Liver (tissue), 9 donors: Measurements from ENCODE around the gene PREB. TPM values are rescaled to one million over a fixed set of nuclear protein-coding genes. Genes with fewer than 3 reads are reported as not detected.
"Not testable (repeated sequence)": the region's sequence is repeated elsewhere in the genome, so short reads cannot be mapped to it uniquely, and the experiment has no call there.

Experiments used
- DNase-seq: peaks from one replicate; pipeline ENCODE4 v3.0.0-alpha.2; 2017; ENCODE audit warnings: low spot score
- H3K27ac ChIP-seq, 2 donors: one replicate each; pipeline ENCODE4 v1.7.0; 2013; ENCODE audit warnings: inconsistent platforms in 2 of 2, low read length in 2 of 2, control low read depth in 1 of 2, low read depth in 1 of 2, mild to moderate bottlenecking in 1 of 2
- H3K27me3 ChIP-seq, 4 donors: one replicate each; pipeline versions ENCODE4 v1.6.1 to v1.7.0; 2013; ENCODE audit warnings: low read length in 3 of 4, inconsistent platforms in 1 of 4, mild to moderate bottlenecking in 1 of 4, moderate library complexity in 1 of 4; ENCODE audit not compliant: control insufficient read depth in 4 of 4, insufficient read depth in 4 of 4
- H3K36me3 ChIP-seq, 4 donors: one replicate each; pipeline versions ENCODE4 v1.6.1 to v1.7.0; 2013; ENCODE audit warnings: low read length in 3 of 4, mild to moderate bottlenecking in 3 of 4, low read depth in 1 of 4, moderate library complexity in 1 of 4; ENCODE audit not compliant: control insufficient read depth in 4 of 4, insufficient read depth in 3 of 4
- H3K4me1 ChIP-seq, 4 donors: one replicate each; pipeline versions ENCODE4 v1.6.1 to v1.7.0; 2013; ENCODE audit warnings: low read length in 3 of 4, mild to moderate bottlenecking in 3 of 4, moderate library complexity in 1 of 4; ENCODE audit not compliant: control insufficient read depth in 4 of 4, insufficient read depth in 4 of 4
- H3K4me3 ChIP-seq, 3 donors: one replicate each; pipeline versions ENCODE4 v1.6.1 to v1.7.0; 2013; ENCODE audit warnings: low read length in 3 of 3, control low read depth in 1 of 3, low read depth in 1 of 3, mild to moderate bottlenecking in 1 of 3
- H3K9ac ChIP-seq, 2 donors: one replicate each; pipeline ENCODE4 v1.7.0; 2013; ENCODE audit warnings: low read length in 2 of 2, mild to moderate bottlenecking in 2 of 2, moderate library complexity in 2 of 2, control low read depth in 1 of 2, low read depth in 1 of 2
- H3K9me3 ChIP-seq, 4 donors: one replicate each; pipeline versions ENCODE4 v1.6.1 to v1.7.0; 2013; ENCODE audit warnings: low read length in 3 of 4; ENCODE audit not compliant: control insufficient read depth in 4 of 4
- ATF3 ChIP-seq: IDR thresholded peaks from 2 replicates; pipeline ENCODE4 v1.6.1; 2016; ENCODE audit warnings: antibody characterized with exemption
- CTCF ChIP-seq: fragments of 150-350 bp; IDR thresholded peaks from 2 replicates; pipeline ENCODE4 v1.5.1; 2017; ENCODE audit warnings: improper control_type of control experiment, low read depth, low read length; ENCODE audit not compliant: missing input control
- EGR1 ChIP-seq, 2 donors: IDR thresholded peaks; 2 replicates each; pipeline ENCODE4 v1.6.1; 2016 to 2018; ENCODE audit warnings: antibody characterized with exemption in 2 of 2, low read depth in 2 of 2
- FOXA1 ChIP-seq: IDR thresholded peaks from 2 replicates; pipeline ENCODE4 v1.6.1; 2016; ENCODE audit warnings: antibody characterized with exemption
- FOXA2 ChIP-seq: IDR thresholded peaks from 2 replicates; pipeline ENCODE4 v1.6.1; 2016; ENCODE audit warnings: antibody characterized with exemption
- GABPA ChIP-seq, 2 donors: IDR thresholded peaks in 1 of 2; conservative IDR thresholded peaks in 1 of 2; 2 replicates each; pipeline ENCODE4 v1.6.1; 2016; ENCODE audit warnings: antibody characterized with exemption in 2 of 2, mild to moderate bottlenecking in 1 of 2, moderate library complexity in 1 of 2
- HNF4G ChIP-seq: IDR thresholded peaks from 2 replicates; pipeline ENCODE4 v1.6.1; 2016; ENCODE audit warnings: antibody characterized with exemption
- JUND ChIP-seq, 2 donors: IDR thresholded peaks; 2 replicates each; pipeline ENCODE4 v1.6.1; 2016; ENCODE audit warnings: antibody characterized with exemption in 2 of 2
- NR2F2 ChIP-seq: IDR thresholded peaks from 2 replicates; pipeline ENCODE4 v1.6.1; 2016; ENCODE audit warnings: antibody characterized with exemption
- RAD21 ChIP-seq, 2 donors: IDR thresholded peaks; 2 replicates each; pipeline ENCODE4 v1.6.1; 2016; ENCODE audit warnings: antibody characterized with exemption in 2 of 2, mild to moderate bottlenecking in 2 of 2
- REST ChIP-seq: IDR thresholded peaks from 2 replicates; pipeline ENCODE4 v1.6.1; 2016; ENCODE audit warnings: antibody characterized with exemption, mild to moderate bottlenecking
- RXRA ChIP-seq, 2 donors: IDR thresholded peaks; 2 replicates each; pipeline ENCODE4 v1.6.1; 2017 to 2018; ENCODE audit warnings: antibody characterized with exemption in 2 of 2, mild to moderate bottlenecking in 1 of 2
- SP1 ChIP-seq: IDR thresholded peaks from 2 replicates; pipeline ENCODE4 v1.6.1; 2018; ENCODE audit warnings: antibody characterized with exemption, mild to moderate bottlenecking
- TAF1 ChIP-seq: conservative IDR thresholded peaks from 2 replicates; pipeline ENCODE4 v1.6.1; 2016; ENCODE audit warnings: antibody characterized with exemption, mild to moderate bottlenecking
- YY1 ChIP-seq: IDR thresholded peaks from 2 replicates; pipeline ENCODE4 v1.6.1; 2016; ENCODE audit warnings: antibody characterized with exemption, mild to moderate bottlenecking
- ZBTB33 ChIP-seq: IDR thresholded peaks from 2 replicates; pipeline ENCODE4 v1.6.1; 2016; ENCODE audit warnings: antibody characterized with exemption
- WGBS: extraction: QIAGEN DNeasy Blood & Tissue Kit; methylation state at CpG from one replicate; pipeline ENCODE4 v1.1.7; 2013; 5-methylcytosine and 5-hydroxymethylcytosine counted together
- polyA plus RNA-seq, 2 donors: library from polyadenylated mRNA; stranded (reverse) in 1 of 2; unstranded in 1 of 2; fragments of 200-250 nt in 1 of 2; fragments of >200 nt in 1 of 2; fragmentation: Nextera tagmentation in 1 of 2; extraction: Ambion mirVana in 1 of 2; gene quantifications; one replicate each; pipeline versions ENCODE4 v1.2.1 to v1.2.3, GENCODE V29; 2013 to 2015
- total RNA-seq, 2 donors: library from RNA; depleted of rRNA; stranded (reverse); fragments of >200 nt; gene quantifications; one replicate each; pipeline ENCODE4 v1.2.3, GENCODE V29; 2014
- donor health status: healthy.
- donor health status: healthy.
- donor health status: healthy.
- donor health status: healthy.
- donor health status: healthy.

The PREB gene
- total and polyA plus RNA-seq, 4 donors: 21.5 to 98.4 (median 60.9) TPM

- H3K27me3 ChIP-seq: peaks cover 0 to 2% (median 0%) of the 10 kb centered on the region in 4 donors
- DNase-seq: no peak
- H3K27ac ChIP-seq: no peak overlapping the region
- no peaks in the 10 kb centered on the region for H3K9me3 ChIP-seq
- TF ChIP-seq JUND (IDR thresholded peaks at IDR 0.05) (no peak), RXRA (IDR thresholded peaks at IDR 0.05) (no peak), RAD21 (IDR thresholded peaks at IDR 0.05) (no peak), CTCF (no peak), ZBTB33 (no peak), TAF1 (no peak), NR2F2 (no peak), FOXA2 (no peak), HNF4G (no peak), YY1 (no peak)
- no peaks in the 10 kb centered on the region for H3K36me3 ChIP-seq
- no peak overlapping the region for H3K9ac ChIP-seq
- H3K4me1 ChIP-seq: peaks cover 9 to 37% (median 21%) of the 10 kb centered on the region in 4 donors
- 95% methylated on average over 7 of the region's 7 CpGs for WGBS
- H3K4me3 ChIP-seq: peak overlapping the region in 1 of 3 donors; percentile 61
Measured at GRCh38 chr2:27122791-27123190, 11.6 kb downstream of the PREB start.

- Histone ChIP-seq H3K27me3 (peaks cover 0 to 2% (median 0%) of the 10 kb centered on the region in 4 donors), H3K4me1 (peaks cover 9 to 37% (median 21%) of the 10 kb centered on the region in 4 donors), H3K9me3 (no peaks in the 10 kb centered on the region), H3K36me3 (no peaks in the 10 kb centered on the region), H3K4me3 (no peak overlapping the region), H3K27ac (no peak overlapping the region), H3K9ac (no peak overlapping the region)
- TF ChIP-seq ZBTB33 (no peak), REST (no peak), FOXA2 (no peak), JUND (IDR thresholded peaks at IDR 0.05) (no peak), EGR1 (IDR thresholded peaks at IDR 0.05; ENCODE audit: low read depth in 2 of 2) (no peak), SP1 (no peak), CTCF (no peak), ATF3 (no peak), GABPA (IDR thresholded peaks at IDR 0.05 in 1 of 2, conservative IDR thresholded peaks at IDR 0.05 in 1 of 2) (no peak), NR2F2 (no peak), RXRA (IDR thresholded peaks at IDR 0.05) (no peak), YY1 (no peak), FOXA1 (no peak)
- 90% methylated on average over 2 of the region's 2 CpGs for WGBS
- no peak for DNase-seq
Measured at GRCh38 chr2:27121906-27122305, 12.5 kb downstream of the PREB start.

- H3K9ac ChIP-seq: not testable (repeated sequence)
Measured at GRCh38 chr2:27119330-27119670, 15.1 kb downstream of the PREB start.

More at GRCh38 chr2:27119330-27119670, 15.1 kb downstream of the PREB start:
- not testable (repeated sequence) for DNase-seq, H3K27ac ChIP-seq, H3K36me3 ChIP-seq, H3K9me3 ChIP-seq, H3K27me3 ChIP-seq
- Histone ChIP-seq H3K4me1 (peaks cover 4 to 24% (median 16%) of the 10 kb centered on the region in 4 donors), H3K4me3 (peak overlapping the region in 2 of 3 donors; percentile 7 to 52)
- 85% methylated on average over 8 of the region's 8 CpGs for WGBS
